BLaER1 (cell line): Measurements from ENCODE around the gene FBLN1.

Experiments
- H3K27ac ChIP-seq: shearing (Covaris generic); formaldehyde crosslinking; 2 replicates; pipeline ENCODE4 v1.8.1; 2022
- H3K27me3 ChIP-seq: shearing (Covaris generic); formaldehyde crosslinking; 2 replicates; pipeline ENCODE4 v1.8.1; 2022
- H3K36me3 ChIP-seq: shearing (Covaris generic); formaldehyde crosslinking; 2 replicates; pipeline ENCODE4 v1.8.1; 2022
- H3K4me1 ChIP-seq: shearing (Covaris generic); formaldehyde crosslinking; 2 replicates; pipeline ENCODE4 v1.8.1; 2022
- H3K4me2 ChIP-seq: shearing (Covaris generic); formaldehyde crosslinking; 2 replicates; pipeline ENCODE4 v1.8.1; 2022
- H3K4me3 ChIP-seq: shearing (Covaris generic); formaldehyde crosslinking; 2 replicates; pipeline ENCODE4 v1.8.1; 2022
- H3K9ac ChIP-seq: shearing (Covaris generic); formaldehyde crosslinking; 2 replicates; pipeline ENCODE4 v1.8.1; 2022
- H3K9me3 ChIP-seq: shearing (Covaris generic); formaldehyde crosslinking; 2 replicates; pipeline ENCODE4 v1.8.1; 2022
- H4K20me1 ChIP-seq: shearing (Covaris generic); formaldehyde crosslinking; 2 replicates; pipeline ENCODE4 v1.8.1; 2022
- Cebpa-rat ChIP-seq: shearing (Covaris generic); IDR thresholded peaks from 2 replicates; pipeline ENCODE4 v1.8.1; 2022

FBLN1 gene

DNA sequence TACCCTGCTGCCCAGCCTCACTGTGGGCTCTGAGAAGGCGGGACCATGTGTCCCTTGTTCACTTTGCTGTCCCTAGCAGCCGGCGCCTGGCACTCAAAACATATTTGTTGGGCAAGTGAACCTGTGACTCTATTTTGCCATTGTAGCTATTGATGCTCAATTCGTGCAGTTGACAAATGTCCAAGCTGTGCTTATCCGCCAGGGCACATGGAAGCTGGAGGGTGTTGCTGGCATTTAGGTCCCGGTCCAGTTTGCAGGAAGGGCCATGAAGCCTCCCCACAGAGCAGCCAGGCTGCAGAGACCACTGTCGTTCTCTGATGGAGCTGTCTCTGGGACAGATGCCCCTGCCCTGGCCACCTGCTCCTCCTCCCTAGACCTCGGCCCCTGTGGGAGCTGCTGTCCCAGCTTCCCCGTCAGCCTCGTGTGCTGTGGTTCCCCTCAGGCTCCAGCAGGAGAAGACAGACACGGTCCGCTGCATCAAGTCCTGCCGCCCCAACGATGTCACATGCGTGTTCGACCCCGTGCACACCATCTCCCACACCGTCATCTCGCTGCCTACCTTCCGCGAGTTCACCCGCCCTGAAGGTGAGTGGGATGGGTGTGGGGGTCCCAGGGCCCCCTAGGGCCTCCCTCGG lies 71.5 kb downstream of the FBLN1 start:
- peaks cover 14% of the 10 kb centered on the region; the same call in 1 of the 2 replicates for H3K36me3 ChIP-seq
- no peak for TF ChIP-seq Cebpa-rat

DNA sequence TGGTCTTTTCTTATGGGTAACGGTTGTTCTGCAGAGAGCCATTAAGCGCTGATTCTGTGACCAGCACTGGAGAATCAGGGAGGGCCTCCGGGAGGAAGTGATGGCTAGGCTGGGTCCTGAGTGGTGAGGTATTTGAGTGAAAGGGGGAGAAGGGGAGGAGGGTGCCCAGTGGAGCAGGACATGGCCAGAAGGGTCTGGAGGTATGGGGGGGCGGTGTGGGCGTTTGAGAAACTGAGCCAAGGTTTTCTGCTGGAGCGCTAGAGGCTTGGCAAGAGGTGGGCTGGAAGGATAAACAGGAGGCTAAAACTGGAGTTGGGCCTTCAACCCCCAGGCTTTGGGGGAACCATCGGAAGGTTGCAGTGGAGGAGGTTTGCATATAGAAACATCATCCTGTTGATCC lies 72.5 kb downstream of the FBLN1 start:
- peaks cover 24% of the 10 kb centered on the region for H4K20me1 ChIP-seq
- H3K27me3 ChIP-seq = no peaks in the 10 kb centered on the region
- peaks cover 13% of the 10 kb centered on the region; the same call in 1 of the 2 replicates for H3K36me3 ChIP-seq
- peaks cover 61% of the 10 kb centered on the region for H3K4me1 ChIP-seq
- peak overlapping the region; percentile 76 for H3K4me2 ChIP-seq
- H3K4me3 ChIP-seq = peak overlapping the region; percentile 53
- H3K9ac ChIP-seq = no peak overlapping the region
- no peak for TF ChIP-seq Cebpa-rat
- H3K27ac ChIP-seq = no peak overlapping the region
- H3K9me3 ChIP-seq = peaks cover 21% of the 10 kb centered on the region

More for the DNA sequence above, 71.5 kb downstream of the FBLN1 start:
- Histone ChIP-seq H3K9ac (no peak overlapping the region), H4K20me1 (peaks cover 24% of the 10 kb centered on the region), H3K4me3 (peak overlapping the region; percentile 53), H3K27ac (0 out of 2 replicates have a peak overlapping the region, but pooled peaks have one; percentile 20), H3K4me2 (peak overlapping the region; percentile 76), H3K4me1 (peaks cover 59% of the 10 kb centered on the region), H3K27me3 (no peaks in the 10 kb centered on the region), H3K9me3 (peaks cover 31% of the 10 kb centered on the region)

DNA sequence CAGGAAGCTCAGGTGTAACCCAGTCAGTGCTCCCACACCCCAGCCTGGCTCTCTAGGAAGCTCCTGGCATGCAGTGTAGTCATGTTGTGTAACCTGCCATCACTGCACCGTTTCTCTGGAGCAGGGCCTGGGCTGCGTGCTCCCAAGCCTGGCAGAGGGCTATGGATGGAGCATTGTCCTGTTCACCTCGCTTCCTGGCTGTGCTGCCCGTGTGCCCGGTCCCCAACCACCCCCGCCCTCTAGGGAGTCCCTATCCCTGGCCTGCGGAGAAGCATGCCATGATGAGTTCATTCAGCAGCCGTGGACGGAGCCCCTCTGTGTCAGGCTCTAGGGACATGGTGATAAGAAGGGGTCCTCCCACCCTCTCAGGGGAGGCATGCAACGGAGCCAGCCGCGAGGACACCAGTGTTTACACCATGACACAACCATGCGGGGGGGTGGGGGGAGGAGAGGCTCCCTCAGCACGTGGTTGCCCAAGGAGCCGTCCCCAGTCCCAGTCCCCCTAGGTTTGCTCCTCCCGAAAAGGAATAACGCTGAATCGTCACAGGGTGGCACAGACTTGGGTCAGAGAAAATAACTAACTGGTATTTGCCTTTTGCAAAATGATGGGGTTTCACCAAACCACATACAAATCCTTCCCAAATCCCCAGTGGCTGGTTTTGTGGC lies 73.1 kb downstream of the FBLN1 start:
- Histone ChIP-seq H3K4me1 (peaks cover 67% of the 10 kb centered on the region), H3K4me2 (peak overlapping the region; percentile 76)

DNA sequence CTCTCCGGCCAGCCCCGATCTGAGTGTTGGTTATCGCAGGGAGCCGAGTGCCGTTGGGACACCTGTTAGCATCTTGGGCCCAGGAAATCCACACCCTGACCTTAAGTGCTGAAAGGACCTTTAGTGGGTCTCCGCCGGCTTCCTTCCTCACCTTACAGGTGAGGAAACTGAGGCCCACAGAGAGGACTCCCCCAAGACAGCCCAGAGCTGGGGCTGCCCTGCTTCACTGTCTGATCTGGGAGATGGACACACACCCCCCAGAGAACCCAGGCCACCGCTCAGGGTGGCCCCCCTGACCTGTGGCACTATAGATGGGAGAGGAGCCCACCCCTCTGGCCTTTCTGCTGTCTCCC lies 73.6 kb downstream of the FBLN1 start:
- Histone ChIP-seq H3K36me3 (peaks cover 13% of the 10 kb centered on the region; the same call in 1 of the 2 replicates), H3K4me3 (peak overlapping the region; percentile 53; the same call in 1 of the 2 replicates), H3K9me3 (peaks cover 10% of the 10 kb centered on the region), H3K4me1 (peaks cover 72% of the 10 kb centered on the region), H3K27ac (no peak overlapping the region), H4K20me1 (peaks cover 24% of the 10 kb centered on the region), H3K9ac (no peak overlapping the region), H3K27me3 (no peaks in the 10 kb centered on the region), H3K4me2 (peak overlapping the region; percentile 76)
- TF ChIP-seq Cebpa-rat = no peak

More for the DNA sequence above, 73.1 kb downstream of the FBLN1 start:
- peaks cover 15% of the 10 kb centered on the region for H3K9me3 ChIP-seq
- H3K27ac ChIP-seq = no peak overlapping the region
- H4K20me1 ChIP-seq = peaks cover 24% of the 10 kb centered on the region
- no peak overlapping the region for H3K9ac ChIP-seq
- peaks cover 14% of the 10 kb centered on the region; the same call in 1 of the 2 replicates for H3K36me3 ChIP-seq
- H3K27me3 ChIP-seq = no peaks in the 10 kb centered on the region
- TF ChIP-seq Cebpa-rat = no peak
- peak overlapping the region; percentile 53; the same call in 1 of the 2 replicates for H3K4me3 ChIP-seq

DNA sequence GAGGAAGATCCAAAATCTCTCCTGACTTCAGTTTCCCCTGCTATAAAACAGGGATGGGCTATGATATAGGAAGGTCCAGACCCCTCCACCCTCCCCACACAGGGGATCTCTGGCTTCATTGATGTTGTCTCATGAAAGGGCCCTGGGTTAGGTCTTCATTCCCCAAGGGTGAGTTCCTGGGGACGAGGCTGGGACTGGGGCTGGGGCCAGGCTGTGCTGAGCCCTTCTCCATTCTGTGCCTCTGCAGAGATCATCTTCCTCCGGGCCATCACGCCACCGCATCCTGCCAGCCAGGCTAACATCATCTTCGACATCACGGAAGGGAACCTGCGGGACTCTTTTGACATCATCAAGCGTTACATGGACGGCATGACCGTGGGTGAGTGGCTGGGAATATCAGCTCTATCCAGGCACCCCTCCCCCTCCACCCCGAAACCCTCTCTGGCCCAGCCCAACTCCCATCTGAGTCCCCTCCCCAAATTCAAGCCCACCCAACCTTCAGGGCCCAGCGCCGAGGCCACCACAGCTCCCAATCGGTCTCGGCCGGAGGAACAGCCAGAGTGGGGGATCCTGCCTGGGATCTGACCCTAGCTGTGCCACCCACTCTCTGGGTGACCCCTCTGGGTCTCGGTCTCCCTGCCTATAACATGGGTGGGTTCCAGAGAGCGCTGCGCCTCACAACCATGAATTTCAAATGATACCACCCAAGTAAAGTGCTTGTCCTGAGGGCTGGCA lies 74.2 kb downstream of the FBLN1 start:
- H3K4me2 ChIP-seq = peak overlapping the region; percentile 76
- no peak for TF ChIP-seq Cebpa-rat

DNA sequence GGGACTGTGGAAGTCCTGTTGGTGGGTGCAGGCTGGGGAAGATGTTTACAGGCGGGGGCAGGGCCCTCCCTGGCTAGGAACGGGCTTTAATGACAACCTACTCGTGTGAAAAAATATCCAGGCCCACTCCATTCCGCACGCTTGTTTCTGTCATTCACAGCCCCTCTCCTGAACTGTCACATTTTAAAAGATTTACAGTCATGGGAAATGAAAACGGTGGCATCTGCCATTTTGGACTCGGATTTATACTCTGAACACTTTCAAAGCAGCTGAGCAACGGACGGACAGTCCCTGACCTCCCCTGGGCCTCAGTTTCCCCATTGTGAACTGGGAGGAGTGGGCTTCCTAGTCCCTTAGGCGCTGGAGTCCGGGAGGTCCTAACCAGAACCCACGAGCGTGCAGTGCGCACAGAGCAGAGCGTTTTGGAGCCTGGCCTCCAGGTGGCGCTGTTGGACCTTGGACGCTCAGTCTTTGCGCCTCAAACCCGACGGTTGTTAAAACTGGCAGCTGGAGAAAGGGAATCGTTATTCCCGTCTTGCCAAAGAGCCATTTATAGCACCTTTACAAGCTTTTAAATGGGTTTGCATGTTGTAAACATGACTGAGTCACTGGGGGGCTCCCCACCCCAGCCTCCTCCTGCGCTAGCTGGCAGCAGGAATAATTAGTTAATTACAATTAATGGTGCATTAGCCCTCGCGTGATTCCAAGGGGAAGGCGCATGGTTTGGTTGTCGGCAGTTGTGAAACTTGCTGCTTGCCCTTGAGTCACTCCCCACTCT lies 75.3 kb downstream of the FBLN1 start:
- Histone ChIP-seq H3K9me3 (no peaks in the 10 kb centered on the region), H3K4me2 (peak overlapping the region; percentile 76), H3K36me3 (peaks cover 13% of the 10 kb centered on the region; the same call in 1 of the 2 replicates), H3K27me3 (no peaks in the 10 kb centered on the region), H3K4me1 (peaks cover 82% of the 10 kb centered on the region), H4K20me1 (peaks cover 24% of the 10 kb centered on the region), H3K4me3 (no peak overlapping the region), H3K9ac (no peak overlapping the region), H3K27ac (no peak overlapping the region)
- no peak for TF ChIP-seq Cebpa-rat

More for the DNA sequence above, 74.2 kb downstream of the FBLN1 start:
- no peak overlapping the region for H3K27ac ChIP-seq
- H3K9me3 ChIP-seq = peaks cover 3% of the 10 kb centered on the region
- no peak overlapping the region for H3K9ac ChIP-seq
- H3K4me3 ChIP-seq = no peak overlapping the region
- no peaks in the 10 kb centered on the region for H3K27me3 ChIP-seq
- H4K20me1 ChIP-seq = peaks cover 24% of the 10 kb centered on the region
- H3K36me3 ChIP-seq = peaks cover 10% of the 10 kb centered on the region; the same call in 1 of the 2 replicates
- H3K4me1 ChIP-seq = peaks cover 78% of the 10 kb centered on the region

DNA sequence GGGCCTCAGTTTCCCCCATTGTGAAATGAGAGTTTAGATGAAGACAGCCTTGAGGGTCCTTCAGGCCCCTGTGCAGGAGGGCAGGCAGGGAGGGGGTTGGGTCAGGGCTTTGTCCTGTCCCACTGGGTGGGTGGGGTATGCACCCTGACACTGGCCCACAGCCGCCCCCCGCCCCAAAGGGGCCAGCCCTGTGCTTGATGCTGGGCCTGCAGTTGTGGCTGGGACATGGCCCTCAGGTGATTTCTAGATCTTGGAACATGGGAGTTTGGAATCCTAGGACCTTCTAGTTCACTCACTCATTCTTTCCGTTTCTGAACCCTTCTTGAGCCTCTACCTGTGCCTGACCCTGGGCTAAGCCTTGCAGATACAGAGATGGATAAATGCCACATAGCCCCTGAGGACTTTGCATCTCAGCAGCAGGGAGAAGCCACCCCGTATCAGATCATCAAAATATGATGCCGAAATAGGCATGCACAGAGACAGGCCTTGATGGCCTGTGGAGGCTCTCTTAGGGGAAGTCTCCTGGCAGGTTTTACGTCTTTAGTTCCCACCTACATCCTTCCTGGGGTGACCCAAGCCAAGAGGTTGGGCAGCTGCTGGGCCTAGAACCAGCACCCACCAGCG lies 76.0 kb downstream of the FBLN1 start:
- H3K4me2 ChIP-seq = peak overlapping the region; percentile 76

DNA sequence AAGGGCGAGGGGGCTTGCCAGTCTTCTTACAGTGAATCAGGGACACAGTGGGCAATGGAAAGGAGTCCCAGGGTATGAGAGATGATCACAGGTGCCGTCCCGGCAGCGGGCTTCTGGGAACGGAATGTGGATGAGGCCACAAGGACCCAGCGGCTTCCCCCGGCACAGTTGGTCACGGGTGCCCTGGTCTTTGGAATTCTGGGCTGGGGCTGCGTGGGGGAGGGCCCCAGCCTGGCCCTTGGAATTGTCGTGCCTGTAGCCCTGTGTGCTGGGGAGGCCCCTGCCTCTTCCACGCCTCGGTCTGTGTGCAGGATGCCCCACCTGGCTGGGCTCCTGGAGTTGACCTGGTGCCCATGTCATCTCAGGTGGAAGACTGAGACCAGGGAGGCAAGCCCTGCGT lies 76.6 kb downstream of the FBLN1 start:
- no peak overlapping the region for H3K4me3 ChIP-seq
- H3K4me2 ChIP-seq = no peak overlapping the region
- H4K20me1 ChIP-seq = peaks cover 18% of the 10 kb centered on the region
- H3K36me3 ChIP-seq = peaks cover 13% of the 10 kb centered on the region; the same call in 1 of the 2 replicates
- no peak for TF ChIP-seq Cebpa-rat
- no peaks in the 10 kb centered on the region for H3K27me3 ChIP-seq
- no peak overlapping the region for H3K9ac ChIP-seq
- peaks cover 82% of the 10 kb centered on the region for H3K4me1 ChIP-seq
- H3K9me3 ChIP-seq = no peaks in the 10 kb centered on the region
- no peak overlapping the region for H3K27ac ChIP-seq

More for the DNA sequence above, 76.0 kb downstream of the FBLN1 start:
- no peak for TF ChIP-seq Cebpa-rat
- H3K4me1 ChIP-seq = peaks cover 82% of the 10 kb centered on the region
- H3K36me3 ChIP-seq = peaks cover 13% of the 10 kb centered on the region; the same call in 1 of the 2 replicates
- H3K9me3 ChIP-seq = no peaks in the 10 kb centered on the region
- no peak overlapping the region for H3K27ac ChIP-seq
- H4K20me1 ChIP-seq = peaks cover 24% of the 10 kb centered on the region
- no peaks in the 10 kb centered on the region for H3K27me3 ChIP-seq
- no peak overlapping the region for H3K4me3 ChIP-seq
- H3K9ac ChIP-seq = no peak overlapping the region
